NCI-H82 treated with DMSO at 0.1 percent for 48 hours (cell line): Measurements from ENCODE around the gene OR2B2.

ENCODE experiments used
- DNase-seq: peaks from one replicate; lab custom pipeline; 2025; ENCODE audit not compliant: unreplicated experiment; lab: John Stamatoyannopoulos, UW

Gene OR2B2

DNA sequence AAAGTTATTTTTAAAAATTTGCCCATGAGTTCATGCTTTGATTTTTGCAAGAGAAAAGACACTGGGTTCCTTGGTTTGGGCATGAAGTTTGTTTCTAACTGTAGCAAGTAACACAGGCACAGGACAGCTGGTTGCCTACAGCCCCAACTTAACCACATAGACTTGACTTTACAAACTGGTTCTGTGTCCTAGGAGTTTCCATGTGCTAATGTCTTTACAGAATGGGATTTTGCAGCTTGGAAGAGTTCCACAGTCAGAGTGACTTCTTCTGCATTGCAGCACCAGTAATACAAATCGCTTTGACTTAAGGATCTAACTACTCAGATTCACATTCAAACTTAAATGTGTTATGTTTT is 44.3 kb downstream of the OR2B2 start:
- peak; percentile 52 for DNase-seq

DNA sequence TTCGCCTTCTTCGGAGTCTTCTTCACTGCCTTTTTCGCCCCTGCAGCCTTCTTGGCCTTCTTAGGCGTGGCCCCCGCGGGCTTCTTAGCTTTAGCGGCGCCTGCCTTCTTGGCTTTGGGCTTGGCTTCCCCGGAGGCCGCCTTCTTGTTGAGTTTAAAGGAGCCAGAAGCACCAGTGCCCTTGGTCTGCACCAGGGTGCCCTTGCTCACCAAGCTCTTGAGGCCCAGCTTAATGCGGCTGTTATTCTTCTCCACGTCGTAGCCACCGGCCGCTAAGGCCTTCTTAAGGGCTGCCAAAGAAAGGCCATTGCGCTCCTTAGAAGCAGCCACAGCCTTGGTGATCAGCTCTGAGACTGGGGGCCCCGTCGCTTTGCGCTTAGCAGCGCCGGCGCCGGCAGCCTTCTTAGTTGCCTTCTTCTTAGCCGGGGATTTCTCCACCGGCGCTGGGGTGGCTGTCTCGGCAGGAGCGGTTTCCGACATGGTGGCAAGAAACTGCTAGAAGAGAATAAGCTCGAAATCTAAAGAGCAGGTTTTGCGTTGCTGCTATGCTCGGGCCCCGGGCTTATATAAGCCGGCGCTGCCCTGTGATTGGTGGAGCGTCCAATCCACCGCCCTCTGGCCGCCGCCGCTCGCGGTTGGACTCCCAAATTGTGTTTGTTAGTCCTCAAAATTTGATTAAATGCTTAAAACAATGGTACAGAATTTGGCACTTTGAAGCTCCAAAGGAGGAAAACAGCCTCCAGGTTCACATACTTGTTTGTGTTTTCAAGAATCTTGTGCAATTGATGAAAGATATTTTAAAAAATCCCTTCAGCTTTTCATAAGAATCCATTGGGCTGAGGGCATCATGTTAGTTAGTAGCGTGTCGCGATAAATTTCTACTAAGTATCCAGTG is 44.9 kb downstream of the OR2B2 start:
- peak; percentile 74 for DNase-seq

- peak; percentile 79 for DNase-seq
Measured at GRCh38 chr6:27866357-27867050, 45.7 kb downstream of the OR2B2 start.

DNA sequence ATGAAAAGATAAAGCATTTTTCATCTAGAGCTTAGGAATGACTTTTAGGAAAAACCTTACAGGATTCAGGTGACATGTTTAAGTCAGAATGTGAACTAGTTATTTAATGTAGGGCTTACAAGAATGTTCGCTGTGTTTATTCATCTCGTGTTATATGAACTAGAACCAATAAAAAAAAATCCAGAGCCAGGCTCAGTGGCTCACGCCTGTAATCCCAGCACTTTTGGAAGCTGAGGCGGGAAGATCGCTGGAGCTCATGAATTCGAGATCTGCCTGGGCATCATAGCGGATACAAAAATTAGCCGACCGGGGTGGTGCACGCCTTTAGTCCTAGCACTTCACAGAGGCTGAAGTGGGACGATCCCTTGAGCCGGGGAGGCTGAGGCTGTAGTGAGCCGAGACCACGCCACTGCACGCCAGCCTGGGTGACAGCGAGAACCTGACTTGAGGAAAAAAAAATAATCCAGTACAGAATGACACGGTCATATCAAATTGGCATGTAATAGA is 46.3 kb downstream of the OR2B2 start:
- no peak for DNase-seq

DNA sequence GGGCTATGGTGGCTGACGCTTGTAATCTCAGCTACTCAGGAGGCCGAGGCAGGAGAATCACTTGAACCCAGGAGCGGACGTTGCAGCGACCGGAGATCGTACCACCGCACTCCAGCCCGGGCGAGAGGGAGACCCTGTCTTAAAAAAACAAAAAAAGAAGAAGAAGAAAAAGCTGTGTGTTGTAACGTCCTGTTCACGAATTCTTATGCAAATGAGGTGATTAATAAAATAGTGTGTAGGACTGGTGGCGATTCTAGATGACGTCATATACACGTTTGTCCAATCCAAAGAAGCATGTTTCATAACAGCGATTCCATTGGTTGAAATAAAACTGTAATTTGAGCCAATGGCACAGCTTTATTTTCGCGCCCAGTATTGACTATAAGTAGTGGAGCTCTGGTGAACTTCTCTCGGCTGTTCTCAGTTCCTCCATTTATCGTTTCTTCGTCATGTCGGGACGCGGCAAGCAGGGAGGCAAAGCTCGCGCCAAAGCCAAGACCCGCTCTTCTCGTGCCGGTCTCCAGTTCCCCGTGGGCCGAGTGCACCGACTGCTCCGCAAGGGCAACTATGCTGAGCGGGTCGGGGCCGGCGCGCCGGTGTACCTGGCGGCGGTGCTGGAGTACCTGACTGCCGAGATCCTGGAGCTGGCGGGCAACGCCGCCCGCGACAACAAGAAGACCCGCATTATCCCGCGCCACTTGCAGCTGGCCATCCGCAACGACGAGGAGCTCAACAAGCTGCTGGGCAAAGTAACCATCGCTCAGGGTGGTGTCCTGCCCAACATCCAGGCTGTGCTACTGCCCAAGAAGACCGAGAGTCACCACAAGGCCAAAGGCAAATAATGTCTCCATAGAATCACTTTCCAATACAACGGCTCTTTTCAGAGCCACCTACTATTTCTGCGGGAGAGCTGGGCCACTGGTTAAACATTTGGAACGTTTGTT is 47.0 kb downstream of the OR2B2 start:
- DNase-seq, result no peak

- no peak for DNase-seq
Measured at GRCh38 chr6:27863962-27864905, 48.0 kb downstream of the OR2B2 start.

DNA sequence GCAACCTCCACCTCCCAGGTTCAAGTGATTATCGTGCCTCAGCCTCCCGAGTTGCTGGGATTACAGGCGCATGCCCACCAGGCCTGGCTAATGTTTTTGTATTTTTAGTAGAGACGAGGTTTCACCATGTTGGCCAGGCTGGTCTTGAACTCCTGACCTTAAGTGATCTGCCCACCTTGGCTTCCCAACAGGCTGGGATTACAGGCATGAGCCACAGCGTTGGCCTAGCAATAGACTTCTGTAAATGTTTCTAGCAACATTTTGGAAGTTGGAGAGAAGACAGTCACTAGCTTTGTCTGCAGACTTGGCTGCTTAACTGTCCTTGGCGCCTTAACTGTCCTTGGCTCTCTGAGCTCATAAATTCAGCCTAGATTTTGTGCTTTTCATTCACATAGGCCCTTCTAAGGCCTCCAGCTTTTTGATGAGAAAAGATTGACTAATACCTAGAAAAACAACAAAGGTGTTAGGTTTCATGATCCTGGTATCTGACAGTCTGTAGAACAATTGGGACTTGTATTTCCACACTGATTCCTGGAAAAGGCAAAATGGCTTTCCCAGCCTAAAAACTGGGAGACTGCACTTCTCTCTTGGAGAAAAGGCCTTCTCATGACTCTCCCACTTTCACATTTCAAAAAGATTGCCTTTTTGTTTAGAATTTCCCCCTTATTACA is 49.7 kb downstream of the OR2B2 start:
- no peak for DNase-seq

DNA sequence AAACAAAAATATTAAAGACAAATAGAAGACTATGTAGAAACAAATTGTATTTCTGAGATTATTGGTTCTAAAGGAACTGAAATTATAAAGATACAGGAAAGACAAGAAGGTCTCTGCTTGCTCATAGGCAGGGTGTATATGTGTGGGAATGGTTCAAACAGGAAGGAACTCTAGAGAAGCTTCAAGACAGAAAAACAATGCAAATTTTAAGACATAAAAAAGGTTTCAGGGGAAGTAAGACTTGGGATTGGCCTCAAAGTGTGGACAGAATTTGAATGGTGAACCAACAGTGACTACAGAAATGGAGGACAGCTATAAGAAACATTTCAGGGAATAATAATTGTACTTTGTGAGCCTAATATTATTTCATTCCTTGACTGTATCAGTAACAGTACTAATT is 50.3 kb downstream of the OR2B2 start:
- no peak for DNase-seq

DNA sequence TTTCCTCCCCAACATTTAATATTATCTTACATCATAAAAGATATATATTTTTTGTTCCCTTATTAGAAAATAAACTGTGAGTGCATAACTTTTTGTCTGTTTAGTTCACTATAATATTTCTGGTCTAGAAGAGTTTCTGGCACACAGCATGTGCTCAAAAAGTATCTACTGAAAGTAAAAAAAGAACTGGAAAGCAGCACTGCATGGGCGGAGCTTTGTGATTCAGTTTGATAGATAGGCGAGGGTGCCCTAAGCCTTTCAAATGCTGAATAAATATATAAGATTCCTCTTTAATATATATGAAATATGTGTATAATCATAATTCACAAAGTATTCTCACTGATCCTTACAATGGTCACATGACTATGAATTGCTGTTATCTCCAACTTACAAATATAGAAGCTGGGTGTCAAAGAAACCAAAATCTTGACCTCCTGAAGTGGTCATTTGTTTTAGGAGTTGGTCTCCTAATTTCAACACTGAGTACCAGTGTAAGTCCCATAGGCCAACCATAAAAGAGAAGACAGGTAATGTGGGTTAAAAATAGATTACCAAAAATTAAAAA is 50.8 kb downstream of the OR2B2 start:
- DNase-seq, result no peak
